Liver (tissue), 9 donors: ENCODE measurements around the gene CCDC187. TPM values are rescaled to one million over a fixed set of nuclear protein-coding genes. Genes with fewer than 3 reads are reported as not detected.

ENCODE experiments used
- DNase-seq: peaks from one replicate; pipeline ENCODE4 v3.0.0-alpha.2; 2017; ENCODE audit warnings: low spot score
- H3K27ac ChIP-seq, 2 donors: one replicate each; pipeline ENCODE4 v1.7.0; 2013; ENCODE audit warnings: inconsistent platforms in 2 of 2, low read length in 2 of 2, control low read depth in 1 of 2, low read depth in 1 of 2, mild to moderate bottlenecking in 1 of 2
- H3K27me3 ChIP-seq, 4 donors: one replicate each; pipeline versions ENCODE4 v1.6.1 to v1.7.0; 2013; ENCODE audit warnings: low read length in 3 of 4, inconsistent platforms in 1 of 4, mild to moderate bottlenecking in 1 of 4, moderate library complexity in 1 of 4; ENCODE audit not compliant: control insufficient read depth in 4 of 4, insufficient read depth in 4 of 4
- H3K36me3 ChIP-seq, 4 donors: one replicate each; pipeline versions ENCODE4 v1.6.1 to v1.7.0; 2013; ENCODE audit warnings: low read length in 3 of 4, mild to moderate bottlenecking in 3 of 4, low read depth in 1 of 4, moderate library complexity in 1 of 4; ENCODE audit not compliant: control insufficient read depth in 4 of 4, insufficient read depth in 3 of 4
- H3K4me1 ChIP-seq, 4 donors: one replicate each; pipeline versions ENCODE4 v1.6.1 to v1.7.0; 2013; ENCODE audit warnings: low read length in 3 of 4, mild to moderate bottlenecking in 3 of 4, moderate library complexity in 1 of 4; ENCODE audit not compliant: control insufficient read depth in 4 of 4, insufficient read depth in 4 of 4
- H3K4me3 ChIP-seq, 3 donors: one replicate each; pipeline versions ENCODE4 v1.6.1 to v1.7.0; 2013; ENCODE audit warnings: low read length in 3 of 3, control low read depth in 1 of 3, low read depth in 1 of 3, mild to moderate bottlenecking in 1 of 3
- H3K9ac ChIP-seq, 2 donors: one replicate each; pipeline ENCODE4 v1.7.0; 2013; ENCODE audit warnings: low read length in 2 of 2, mild to moderate bottlenecking in 2 of 2, moderate library complexity in 2 of 2, control low read depth in 1 of 2, low read depth in 1 of 2
- H3K9me3 ChIP-seq, 4 donors: one replicate each; pipeline versions ENCODE4 v1.6.1 to v1.7.0; 2013; ENCODE audit warnings: low read length in 3 of 4; ENCODE audit not compliant: control insufficient read depth in 4 of 4
- EGR1 ChIP-seq, 2 donors: IDR thresholded peaks; 2 replicates each; pipeline ENCODE4 v1.6.1; 2016 to 2018; ENCODE audit warnings: antibody characterized with exemption in 2 of 2, low read depth in 2 of 2
- FOXA1 ChIP-seq: IDR thresholded peaks from 2 replicates; pipeline ENCODE4 v1.6.1; 2016; ENCODE audit warnings: antibody characterized with exemption
- FOXA2 ChIP-seq: IDR thresholded peaks from 2 replicates; pipeline ENCODE4 v1.6.1; 2016; ENCODE audit warnings: antibody characterized with exemption
- GABPA ChIP-seq, 2 donors: IDR thresholded peaks in 1 of 2; conservative IDR thresholded peaks in 1 of 2; 2 replicates each; pipeline ENCODE4 v1.6.1; 2016; ENCODE audit warnings: antibody characterized with exemption in 2 of 2, mild to moderate bottlenecking in 1 of 2, moderate library complexity in 1 of 2
- HNF4A ChIP-seq, 2 donors: conservative IDR thresholded peaks; 2 replicates each; pipeline ENCODE4 v1.6.1; 2016; ENCODE audit warnings: antibody characterized with exemption in 2 of 2, mild to moderate bottlenecking in 2 of 2
- HNF4G ChIP-seq: IDR thresholded peaks from 2 replicates; pipeline ENCODE4 v1.6.1; 2016; ENCODE audit warnings: antibody characterized with exemption
- JUND ChIP-seq, 2 donors: IDR thresholded peaks; 2 replicates each; pipeline ENCODE4 v1.6.1; 2016; ENCODE audit warnings: antibody characterized with exemption in 2 of 2
- NR2F2 ChIP-seq: IDR thresholded peaks from 2 replicates; pipeline ENCODE4 v1.6.1; 2016; ENCODE audit warnings: antibody characterized with exemption
- RAD21 ChIP-seq, 2 donors: IDR thresholded peaks; 2 replicates each; pipeline ENCODE4 v1.6.1; 2016; ENCODE audit warnings: antibody characterized with exemption in 2 of 2, mild to moderate bottlenecking in 2 of 2
- RXRA ChIP-seq, 2 donors: IDR thresholded peaks; 2 replicates each; pipeline ENCODE4 v1.6.1; 2017 to 2018; ENCODE audit warnings: antibody characterized with exemption in 2 of 2, mild to moderate bottlenecking in 1 of 2
- SP1 ChIP-seq: IDR thresholded peaks from 2 replicates; pipeline ENCODE4 v1.6.1; 2018; ENCODE audit warnings: antibody characterized with exemption, mild to moderate bottlenecking
- TAF1 ChIP-seq: conservative IDR thresholded peaks from 2 replicates; pipeline ENCODE4 v1.6.1; 2016; ENCODE audit warnings: antibody characterized with exemption, mild to moderate bottlenecking
- YY1 ChIP-seq: IDR thresholded peaks from 2 replicates; pipeline ENCODE4 v1.6.1; 2016; ENCODE audit warnings: antibody characterized with exemption, mild to moderate bottlenecking
- WGBS: extraction: QIAGEN DNeasy Blood & Tissue Kit; methylation state at CpG from one replicate; pipeline ENCODE4 v1.1.7; 2013; 5-methylcytosine and 5-hydroxymethylcytosine counted together
- polyA plus RNA-seq, 2 donors: library from polyadenylated mRNA; stranded (reverse) in 1 of 2; unstranded in 1 of 2; fragments of 200-250 nt in 1 of 2; fragments of >200 nt in 1 of 2; fragmentation: Nextera tagmentation in 1 of 2; extraction: Ambion mirVana in 1 of 2; gene quantifications; one replicate each; pipeline versions ENCODE4 v1.2.1 to v1.2.3, GENCODE V29; 2013 to 2015
- total RNA-seq, 2 donors: library from RNA; depleted of rRNA; stranded (reverse); fragments of >200 nt; gene quantifications; one replicate each; pipeline ENCODE4 v1.2.3, GENCODE V29; 2014
- TF ChIP-seq, protein P1 (sequence below): fragments of 150-350 bp; IDR thresholded peaks from 2 replicates; pipeline ENCODE4 v1.5.1; 2017; ENCODE audit warnings: improper control_type of control experiment, low read depth, low read length; ENCODE audit not compliant: missing input control
- TF ChIP-seq, protein P2 (sequence below): IDR thresholded peaks from 2 replicates; pipeline ENCODE4 v1.6.1; 2016; ENCODE audit warnings: antibody characterized with exemption
- TF ChIP-seq, protein P3 (sequence below): IDR thresholded peaks from 2 replicates; pipeline ENCODE4 v1.6.1; 2016; ENCODE audit warnings: antibody characterized with exemption
- TF ChIP-seq, protein P4 (sequence below): IDR thresholded peaks from 2 replicates; pipeline ENCODE4 v1.6.1; 2016; ENCODE audit warnings: antibody characterized with exemption, mild to moderate bottlenecking
- TF ChIP-seq, protein P5 (sequence below): IDR thresholded peaks from 2 replicates; pipeline ENCODE4 v1.6.1; 2016; ENCODE audit warnings: antibody characterized with exemption
- donor health status: healthy.
- donor health status: healthy.
- donor health status: healthy.
- donor health status: healthy.
- donor health status: healthy.

The CCDC187 gene
- total and polyA plus RNA-seq, 4 donors: 0.05 TPM; not detected in 3

DNA sequence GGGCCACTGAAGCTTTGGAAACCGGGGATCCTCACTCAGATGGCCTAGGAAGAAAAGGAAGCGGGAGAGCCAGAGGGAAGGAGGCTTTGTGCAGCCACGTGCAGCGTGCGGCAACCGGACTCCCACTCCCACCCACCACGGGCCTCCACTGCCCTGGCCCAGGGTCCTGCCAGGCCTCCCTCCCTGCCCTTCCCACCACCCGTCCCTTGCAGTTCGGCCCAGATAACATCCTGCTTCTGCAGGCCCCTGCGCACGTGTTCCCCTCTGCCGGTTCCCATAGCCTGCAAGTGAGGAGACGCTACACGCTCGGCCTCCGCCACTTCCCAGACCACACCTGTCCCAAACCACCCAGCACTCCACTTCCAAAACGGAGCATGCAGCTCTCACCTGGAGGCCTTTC, 94.7 kb downstream of the CCDC187 start:
- Histone ChIP-seq H3K27ac (no peak overlapping the region), H3K9me3 (peaks cover 0 to under 1% (median 0%) of the 10 kb centered on the region in 4 donors), H3K9ac (no peak overlapping the region), H3K4me3 (no peak overlapping the region), H3K4me1 (peaks cover 0 to 10% (median 5%) of the 10 kb centered on the region in 4 donors), H3K27me3 (peaks cover 0 to 2% (median 0%) of the 10 kb centered on the region in 4 donors), H3K36me3 (peaks cover 4 to 34% (median 11%) of the 10 kb centered on the region in 4 donors)
- 97% methylated on average over 17 of the region's 17 CpGs for WGBS
- DNase-seq: no peak
- TF ChIP-seq YY1: no peak
- TF ChIP-seq, protein P1, sequence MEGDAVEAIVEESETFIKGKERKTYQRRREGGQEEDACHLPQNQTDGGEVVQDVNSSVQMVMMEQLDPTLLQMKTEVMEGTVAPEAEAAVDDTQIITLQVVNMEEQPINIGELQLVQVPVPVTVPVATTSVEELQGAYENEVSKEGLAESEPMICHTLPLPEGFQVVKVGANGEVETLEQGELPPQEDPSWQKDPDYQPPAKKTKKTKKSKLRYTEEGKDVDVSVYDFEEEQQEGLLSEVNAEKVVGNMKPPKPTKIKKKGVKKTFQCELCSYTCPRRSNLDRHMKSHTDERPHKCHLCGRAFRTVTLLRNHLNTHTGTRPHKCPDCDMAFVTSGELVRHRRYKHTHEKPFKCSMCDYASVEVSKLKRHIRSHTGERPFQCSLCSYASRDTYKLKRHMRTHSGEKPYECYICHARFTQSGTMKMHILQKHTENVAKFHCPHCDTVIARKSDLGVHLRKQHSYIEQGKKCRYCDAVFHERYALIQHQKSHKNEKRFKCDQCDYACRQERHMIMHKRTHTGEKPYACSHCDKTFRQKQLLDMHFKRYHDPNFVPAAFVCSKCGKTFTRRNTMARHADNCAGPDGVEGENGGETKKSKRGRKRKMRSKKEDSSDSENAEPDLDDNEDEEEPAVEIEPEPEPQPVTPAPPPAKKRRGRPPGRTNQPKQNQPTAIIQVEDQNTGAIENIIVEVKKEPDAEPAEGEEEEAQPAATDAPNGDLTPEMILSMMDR: no peak

DNA sequence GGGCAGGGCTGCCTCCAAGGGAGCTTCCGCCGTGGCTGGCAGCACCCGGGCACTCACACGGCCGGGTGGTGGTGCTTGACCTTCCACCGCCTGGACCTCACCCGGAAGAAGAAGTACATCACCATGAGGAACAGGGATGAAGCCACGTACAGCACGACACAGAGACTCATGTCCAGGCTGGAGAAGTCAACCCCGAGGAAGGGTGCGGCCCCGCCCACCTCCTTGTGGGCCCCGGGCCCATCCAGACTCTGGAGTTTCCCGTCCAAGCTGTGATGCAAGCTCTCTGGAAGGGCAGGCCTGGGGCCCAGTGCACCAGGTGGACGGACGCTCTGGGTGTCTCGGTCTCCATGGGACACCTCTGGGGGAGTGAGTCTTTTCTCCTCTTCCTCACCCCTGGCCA, 95.2 kb downstream of the CCDC187 start:
- no peak overlapping the region for H3K9ac ChIP-seq
- H3K4me1 ChIP-seq: peaks cover 0 to 10% (median 5%) of the 10 kb centered on the region in 4 donors
- H3K4me3 ChIP-seq: no peak overlapping the region
- WGBS: 95% methylated on average over 17 of the region's 17 CpGs
- TF ChIP-seq, protein P1: no peak
- no peak for TF ChIP-seq SP1
- no peak for TF ChIP-seq EGR1 (IDR thresholded peaks at IDR 0.05; ENCODE audit: low read depth in 2 of 2)
- TF ChIP-seq, protein P2, sequence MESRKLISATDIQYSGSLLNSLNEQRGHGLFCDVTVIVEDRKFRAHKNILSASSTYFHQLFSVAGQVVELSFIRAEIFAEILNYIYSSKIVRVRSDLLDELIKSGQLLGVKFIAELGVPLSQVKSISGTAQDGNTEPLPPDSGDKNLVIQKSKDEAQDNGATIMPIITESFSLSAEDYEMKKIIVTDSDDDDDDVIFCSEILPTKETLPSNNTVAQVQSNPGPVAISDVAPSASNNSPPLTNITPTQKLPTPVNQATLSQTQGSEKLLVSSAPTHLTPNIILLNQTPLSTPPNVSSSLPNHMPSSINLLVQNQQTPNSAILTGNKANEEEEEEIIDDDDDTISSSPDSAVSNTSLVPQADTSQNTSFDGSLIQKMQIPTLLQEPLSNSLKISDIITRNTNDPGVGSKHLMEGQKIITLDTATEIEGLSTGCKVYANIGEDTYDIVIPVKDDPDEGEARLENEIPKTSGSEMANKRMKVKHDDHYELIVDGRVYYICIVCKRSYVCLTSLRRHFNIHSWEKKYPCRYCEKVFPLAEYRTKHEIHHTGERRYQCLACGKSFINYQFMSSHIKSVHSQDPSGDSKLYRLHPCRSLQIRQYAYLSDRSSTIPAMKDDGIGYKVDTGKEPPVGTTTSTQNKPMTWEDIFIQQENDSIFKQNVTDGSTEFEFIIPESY: no peak
- TF ChIP-seq JUND (IDR thresholded peaks at IDR 0.05): no peak
- TF ChIP-seq NR2F2: no peak
- no peak for TF ChIP-seq RAD21 (IDR thresholded peaks at IDR 0.05)
- no peak for TF ChIP-seq FOXA1
- no peak for TF ChIP-seq HNF4A (conservative IDR thresholded peaks at IDR 0.05)
- TF ChIP-seq, protein P3, sequence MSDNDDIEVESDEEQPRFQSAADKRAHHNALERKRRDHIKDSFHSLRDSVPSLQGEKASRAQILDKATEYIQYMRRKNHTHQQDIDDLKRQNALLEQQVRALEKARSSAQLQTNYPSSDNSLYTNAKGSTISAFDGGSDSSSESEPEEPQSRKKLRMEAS: no peak
- no peak for TF ChIP-seq HNF4G
- TF ChIP-seq GABPA (IDR thresholded peaks at IDR 0.05 in 1 of 2, conservative IDR thresholded peaks at IDR 0.05 in 1 of 2): no peak
- no peak for TF ChIP-seq RXRA (IDR thresholded peaks at IDR 0.05)
- no peak for TF ChIP-seq TAF1
- no peak for TF ChIP-seq FOXA2
- TF ChIP-seq, protein P4, sequence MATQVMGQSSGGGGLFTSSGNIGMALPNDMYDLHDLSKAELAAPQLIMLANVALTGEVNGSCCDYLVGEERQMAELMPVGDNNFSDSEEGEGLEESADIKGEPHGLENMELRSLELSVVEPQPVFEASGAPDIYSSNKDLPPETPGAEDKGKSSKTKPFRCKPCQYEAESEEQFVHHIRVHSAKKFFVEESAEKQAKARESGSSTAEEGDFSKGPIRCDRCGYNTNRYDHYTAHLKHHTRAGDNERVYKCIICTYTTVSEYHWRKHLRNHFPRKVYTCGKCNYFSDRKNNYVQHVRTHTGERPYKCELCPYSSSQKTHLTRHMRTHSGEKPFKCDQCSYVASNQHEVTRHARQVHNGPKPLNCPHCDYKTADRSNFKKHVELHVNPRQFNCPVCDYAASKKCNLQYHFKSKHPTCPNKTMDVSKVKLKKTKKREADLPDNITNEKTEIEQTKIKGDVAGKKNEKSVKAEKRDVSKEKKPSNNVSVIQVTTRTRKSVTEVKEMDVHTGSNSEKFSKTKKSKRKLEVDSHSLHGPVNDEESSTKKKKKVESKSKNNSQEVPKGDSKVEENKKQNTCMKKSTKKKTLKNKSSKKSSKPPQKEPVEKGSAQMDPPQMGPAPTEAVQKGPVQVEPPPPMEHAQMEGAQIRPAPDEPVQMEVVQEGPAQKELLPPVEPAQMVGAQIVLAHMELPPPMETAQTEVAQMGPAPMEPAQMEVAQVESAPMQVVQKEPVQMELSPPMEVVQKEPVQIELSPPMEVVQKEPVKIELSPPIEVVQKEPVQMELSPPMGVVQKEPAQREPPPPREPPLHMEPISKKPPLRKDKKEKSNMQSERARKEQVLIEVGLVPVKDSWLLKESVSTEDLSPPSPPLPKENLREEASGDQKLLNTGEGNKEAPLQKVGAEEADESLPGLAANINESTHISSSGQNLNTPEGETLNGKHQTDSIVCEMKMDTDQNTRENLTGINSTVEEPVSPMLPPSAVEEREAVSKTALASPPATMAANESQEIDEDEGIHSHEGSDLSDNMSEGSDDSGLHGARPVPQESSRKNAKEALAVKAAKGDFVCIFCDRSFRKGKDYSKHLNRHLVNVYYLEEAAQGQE: no peak
- TF ChIP-seq, protein P5, sequence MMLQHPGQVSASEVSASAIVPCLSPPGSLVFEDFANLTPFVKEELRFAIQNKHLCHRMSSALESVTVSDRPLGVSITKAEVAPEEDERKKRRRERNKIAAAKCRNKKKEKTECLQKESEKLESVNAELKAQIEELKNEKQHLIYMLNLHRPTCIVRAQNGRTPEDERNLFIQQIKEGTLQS: no peak
- no peak for TF ChIP-seq YY1
- H3K27ac ChIP-seq: no peak overlapping the region
- H3K27me3 ChIP-seq: peaks cover 0 to 4% (median 1%) of the 10 kb centered on the region in 4 donors
- no peaks in the 10 kb centered on the region for H3K9me3 ChIP-seq
- H3K36me3 ChIP-seq: peaks cover 2 to 29% (median 8%) of the 10 kb centered on the region in 4 donors
- DNase-seq: no peak
